HepG2 (cell line): ENCODE data around the gene CEACAM18. TPM values are rescaled to one million over a fixed set of nuclear protein-coding genes. Genes with fewer than 3 reads are reported as not detected.

Experiments used
- ATAC-seq: fragments of 200-7000 bp; cut with Tn5 transposase; 3 replicates; pipeline ENCODE4 v1.9.1; 2020; ENCODE audit warnings: mild to moderate bottlenecking, moderate library complexity
- BruUV-seq: library from RNA; stranded (reverse); fragments of 400-500 nt; replicated peaks from 2 replicates; lab custom pipeline; 2021; lab: Mats Ljungman, UMichigan
- CTCF ChIA-PET: fragments of 300-600 bp; formaldehyde crosslinking; extraction: SDS; loops from one replicate; lab custom pipeline; 2021; ENCODE audit warnings: low total read pairs, inconsistent platforms, low intra/inter-chr PET ratio; lab: Yijun Ruan, JAX
- POLR2A ChIA-PET: fragments of 350-600 bp; sonication (Branson Sonifier 250); formaldehyde crosslinking; loops from one replicate; lab custom pipeline; 2020; ENCODE audit warnings: antibody characterized with exemption, inconsistent platforms; lab: Yijun Ruan, JAX
- DNase-seq: peaks from one replicate; pipeline ENCODE4 v3.0.0-alpha.2; 2015; ENCODE audit warnings: low spot score
- FAIRE-seq: peaks from 3 replicates; lab custom pipeline; 2011; peaks lifted over from hg19 to GRCh38; lab: Jason Lieb, UNC
- H2AFZ ChIP-seq: one replicate; pipeline ENCODE4 v1.6.1; 2011; ENCODE audit warnings: low read length, inconsistent platforms
- H3K27ac ChIP-seq: fragments of 300-600 bp; 3 replicates; pipeline ENCODE4 v1.8.0; 2011; ENCODE audit warnings: mixed run types, mild to moderate bottlenecking, mixed read lengths, low read length, inconsistent platforms; ENCODE audit not compliant: insufficient read depth; ENCODE audit errors: extremely low read length
- H3K27me3 ChIP-seq, 2 experiments: fragments of 200-600 bp in 1 of 2; 2 replicates in 1 of 2; 3 replicates in 1 of 2; pipeline versions ENCODE4 v1.6.0 to v1.8.0; 2011; ENCODE audit warnings: low read length in 2 of 2, mild to moderate bottlenecking in 2 of 2, moderate library complexity in 2 of 2, inconsistent platforms in 1 of 2; ENCODE audit not compliant: insufficient read depth in 2 of 2, control insufficient read depth in 1 of 2
- H3K36me3 ChIP-seq, 2 experiments: fragments of 200-600 bp in 1 of 2; replicated peaks in 1 of 2; 2 replicates in 1 of 2; 3 replicates in 1 of 2; pipeline versions ENCODE4 v1.5.1 to v1.8.0; 2011; ENCODE audit warnings: low read length in 2 of 2, inconsistent platforms in 1 of 2; ENCODE audit not compliant: insufficient read depth in 2 of 2, control insufficient read depth in 1 of 2
- H3K4me1 ChIP-seq: 2 replicates; pipeline ENCODE4 v1.5.1; 2012; ENCODE audit warnings: low read length, inconsistent platforms; ENCODE audit not compliant: insufficient read depth
- H3K4me2 ChIP-seq: 2 replicates; pipeline ENCODE4 v1.6.0; 2011; ENCODE audit warnings: low read depth, low read length, inconsistent platforms
- H3K4me3 ChIP-seq, 3 experiments: fragments of 200-600 bp in 1 of 3; sonication (generic), shearing (Covaris generic) in 1 of 3; replicated peaks in 1 of 3; 2 replicates each; pipeline ENCODE4 v1.5.1; 2011 to 2016; ENCODE audit warnings: low read length in 3 of 3, inconsistent platforms in 2 of 3, low read depth in 2 of 3, mild to moderate bottlenecking in 2 of 3, control low read depth in 1 of 3, mixed read lengths in 1 of 3; ENCODE audit not compliant: insufficient read depth in 1 of 3
- H3K79me2 ChIP-seq: one replicate; pipeline ENCODE4 v1.6.1; 2011; ENCODE audit warnings: low read length, inconsistent platforms; ENCODE audit not compliant: insufficient read depth
- H3K9ac ChIP-seq: 2 replicates; pipeline ENCODE4 v1.6.0; 2011; ENCODE audit warnings: mild to moderate bottlenecking, low read depth, low read length, inconsistent platforms; ENCODE audit not compliant: insufficient read depth
- H3K9me3 ChIP-seq: 2 replicates; pipeline ENCODE4 v1.5.1; 2012; ENCODE audit warnings: mild to moderate bottlenecking, low read length
- H4K20me1 ChIP-seq: 2 replicates; pipeline ENCODE4 v1.6.0; 2011; ENCODE audit warnings: inconsistent platforms, mild to moderate bottlenecking, low read length, moderate library complexity; ENCODE audit not compliant: insufficient read depth
- ARNT2 ChIP-seq: sonication (generic); formaldehyde crosslinking; IDR thresholded peaks from 2 replicates; pipeline ENCODE4 v1.8.0; 2022; ENCODE audit warnings: mild to moderate bottlenecking, low read depth, missing genetic modification reagents, moderate library complexity
- CTCF ChIP-seq: sonication (generic); formaldehyde crosslinking; IDR thresholded peaks from 2 replicates; pipeline ENCODE4 v1.5.0; 2020; ENCODE audit warnings: mild to moderate bottlenecking, missing genetic modification reagents, moderate library complexity
- DZIP1 ChIP-seq: sonication (generic); formaldehyde crosslinking; IDR thresholded peaks from 2 replicates; pipeline ENCODE4 v1.5.0; 2020; ENCODE audit warnings: mild to moderate bottlenecking, missing genetic modification reagents
- MIER3 ChIP-seq: IDR thresholded peaks from 2 replicates; pipeline ENCODE4 v1.6.1; 2016; ENCODE audit warnings: missing compliant biosample characterization, borderline replicate concordance
- NFE2L2 ChIP-seq: fragments of 150-350 bp; IDR thresholded peaks from 2 replicates; pipeline ENCODE4 v1.6.1; 2014; ENCODE audit warnings: low read length
- RBM39 ChIP-seq: fragments of 200-400 bp; formaldehyde crosslinking; IDR thresholded peaks from one replicate; pipeline ENCODE4 v1.6.1; 2018; ENCODE audit warnings: antibody characterized with exemption, mild to moderate bottlenecking, low read depth, low read length; ENCODE audit not compliant: poor library complexity, severe bottlenecking
- RFX3 ChIP-seq: IDR thresholded peaks from 2 replicates; pipeline ENCODE4 v1.6.1; 2016; ENCODE audit warnings: missing biosample characterization, missing genetic modification reagents
- SMC3 ChIP-seq: IDR thresholded peaks from 2 replicates; pipeline ENCODE4 v1.6.1; 2011; ENCODE audit warnings: low read length, improper control_type of control experiment
- TARDBP ChIP-seq: sonication (generic); formaldehyde crosslinking; IDR thresholded peaks from 2 replicates; pipeline ENCODE4 v1.8.0; 2022; ENCODE audit warnings: mild to moderate bottlenecking, missing genetic modification reagents
- TBX3 ChIP-seq: fragments of 450-650 bp; IDR thresholded peaks from 2 replicates; pipeline ENCODE4 v1.6.1; 2017; ENCODE audit warnings: antibody characterized with exemption, mild to moderate bottlenecking, inconsistent platforms, borderline replicate concordance
- ZNF598 ChIP-seq: sonication (generic); formaldehyde crosslinking; IDR thresholded peaks from 2 replicates; pipeline ENCODE4 v1.5.1; 2020; ENCODE audit warnings: mild to moderate bottlenecking, missing genetic modification reagents, borderline replicate concordance
- ZNF619 ChIP-seq: sonication (generic); formaldehyde crosslinking; IDR thresholded peaks from 2 replicates; pipeline ENCODE4 v1.4.0; 2020; ENCODE audit warnings: mild to moderate bottlenecking, missing genetic modification reagents
- ZNF776 ChIP-seq: sonication (generic); formaldehyde crosslinking; IDR thresholded peaks from 2 replicates; pipeline ENCODE4 v1.4.0; 2020; ENCODE audit warnings: mild to moderate bottlenecking, missing genetic modification reagents
- WGBS: methylation state at CpG from one replicate; pipeline ENCODE4 v1.1.6; 2017; ENCODE audit warnings: low lambda C conversion rate; 5-methylcytosine and 5-hydroxymethylcytosine counted together
- in situ Hi-C: cut with HindIII; loops from 2 replicates; pipeline ENCODE4 v1.10.0; 2017; ENCODE audit warnings: low pct_unique_long_range_greater_than_20kb; ENCODE audit not compliant: extremely low pct_ligation_motif_present
- intact Hi-C: fragments of 100-400 bp; cut with micrococcal nuclease; formaldehyde crosslinking; loops from one replicate; pipeline ENCODE4 v1.10.0; 2022; ENCODE audit not compliant: unreplicated experiment
- polyA plus RNA-seq, 8 experiments: library from polyadenylated mRNA; depleted of rRNA in 3 of 8; stranded (reverse) in 7 of 8; unstranded in 1 of 8; fragments of >200 nt; fragmentation: Illumina TruSeq in 4 of 8; extraction: Trizol in 4 of 8; gene quantifications; 2 replicates each; pipeline versions ENCODE4 v1.2.1 to v1.2.3, GENCODE V29; 2011 to 2016; ENCODE audit warnings: low read depth in 4 of 8, missing spikeins in 1 of 8, mixed read lengths in 1 of 8; ENCODE audit not compliant: insufficient read depth in 1 of 8
- total RNA-seq, 5 experiments: library from RNA; depleted of rRNA; stranded (reverse); fragments of >200 nt; fragmentation: Illumina TruSeq; extraction: Trizol; gene quantifications; 2 replicates each; pipeline ENCODE4 v1.2.3, GENCODE V29; 2016; ENCODE audit warnings: low read depth in 1 of 5
- TF ChIP-seq, protein P1 (sequence below): sonication (generic); formaldehyde crosslinking; IDR thresholded peaks from 2 replicates; pipeline ENCODE4 v1.4.0; 2020; ENCODE audit warnings: missing genetic modification reagents, mild to moderate bottlenecking, borderline replicate concordance
- TF ChIP-seq, protein P2 (sequence below): sonication (generic); formaldehyde crosslinking; IDR thresholded peaks from 2 replicates; pipeline ENCODE4 v1.4.0; 2020; ENCODE audit warnings: missing genetic modification reagents, borderline replicate concordance

CEACAM18 gene
- total and polyA plus RNA-seq, 2 of the 13 experiments (the other 11 are each of a cell fraction or from before 2014, with no cell fraction given), result not detected

DNA sequence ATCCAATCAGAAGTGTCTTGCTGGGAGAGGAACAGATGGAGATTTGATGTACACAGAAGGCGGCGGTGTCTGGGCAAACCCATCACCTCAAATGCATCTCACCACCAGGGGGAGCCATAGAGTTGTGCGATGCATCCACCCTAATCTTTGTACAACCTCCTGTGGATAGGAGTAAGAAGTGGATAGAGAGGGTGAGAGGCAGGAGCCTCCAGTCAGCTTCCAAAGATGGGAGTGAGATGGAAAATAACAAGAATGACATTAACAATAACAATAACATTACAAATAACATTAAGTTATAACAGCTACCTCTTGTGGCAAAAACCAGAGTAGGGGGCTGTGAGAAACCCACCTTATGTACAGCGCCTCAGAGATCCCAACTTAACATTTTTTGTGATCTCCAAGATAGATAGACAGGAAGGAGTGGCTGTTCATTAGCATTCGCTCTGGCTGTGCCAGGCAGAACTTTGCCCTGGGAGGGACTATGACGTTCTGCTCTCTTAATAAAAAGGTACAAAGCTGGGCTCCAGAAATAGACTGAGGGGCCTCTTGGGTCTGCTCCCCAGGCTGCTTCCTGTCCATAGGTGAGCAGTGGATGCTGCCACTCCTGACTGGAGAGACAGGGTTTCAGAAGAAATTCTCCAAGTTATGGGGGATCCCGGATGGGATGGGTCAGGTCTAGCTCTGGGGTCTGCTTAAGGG is 5.2 kb upstream of the CEACAM18 start:
- CTCF ChIA-PET, result interaction anchor here (0.7 to 5.1 kb wide), 5 partner anchors 38 to 188 kb away, joined by 3 to 51 read pairs (median 11); no protein-coding TSS in a partner anchor
- Histone ChIP-seq H3K79me2 (no peaks in the 10 kb centered on the region), H4K20me1 (no peaks in the 10 kb centered on the region), H3K9ac (no peak overlapping the region), H3K27me3 (no peaks in the 10 kb centered on the region), H3K4me3 (no peak overlapping the region), H3K4me2 (no peak overlapping the region), H3K27ac (no peak overlapping the region), H3K9me3 (no peaks in the 10 kb centered on the region), H3K4me1 (peaks cover 29% of the 10 kb centered on the region), H2AFZ (no peak overlapping the region), H3K36me3 (no peaks in the 10 kb centered on the region)
- in situ Hi-C loops, result loop anchor here (10.0 kb wide), 1 partner anchor 182 kb away; no protein-coding TSS in a partner anchor
- WGBS, result 42% methylated on average over 7 of the region's 7 CpGs
- peak; percentile 56 for DNase-seq
- FAIRE-seq, result peak; percentile 64
- POLR2A ChIA-PET, result interaction anchor here (1.5 kb wide), 1 partner anchor 105 kb away, joined by 4 read pairs; no protein-coding TSS in a partner anchor
- BruUV-seq, result no TSS peak
- ATAC-seq, result peak; percentile 77
- intact Hi-C loops, result loop anchor here (1.0 to 10.0 kb wide), 3 partner anchors 42 to 762 kb away; no protein-coding TSS in a partner anchor
- TF ChIP-seq CTCF (CRISPR knock-in tag) (peak; percentile 82), TBX3 (no peak), ZNF619 (CRISPR knock-in tag) (no peak), DZIP1 (CRISPR knock-in tag) (no peak), ZNF776 (CRISPR knock-in tag) (no peak), NFE2L2 (no peak), ARNT2 (CRISPR knock-in tag) (no peak), MIER3 (CRISPR knock-in tag) (no peak), TARDBP (CRISPR knock-in tag) (no peak), ZNF598 (CRISPR knock-in tag) (no peak), SMC3 (peak; percentile 88), RFX3 (CRISPR knock-in tag) (no peak), RBM39 (no peak)
- TF ChIP-seq, protein P1, sequence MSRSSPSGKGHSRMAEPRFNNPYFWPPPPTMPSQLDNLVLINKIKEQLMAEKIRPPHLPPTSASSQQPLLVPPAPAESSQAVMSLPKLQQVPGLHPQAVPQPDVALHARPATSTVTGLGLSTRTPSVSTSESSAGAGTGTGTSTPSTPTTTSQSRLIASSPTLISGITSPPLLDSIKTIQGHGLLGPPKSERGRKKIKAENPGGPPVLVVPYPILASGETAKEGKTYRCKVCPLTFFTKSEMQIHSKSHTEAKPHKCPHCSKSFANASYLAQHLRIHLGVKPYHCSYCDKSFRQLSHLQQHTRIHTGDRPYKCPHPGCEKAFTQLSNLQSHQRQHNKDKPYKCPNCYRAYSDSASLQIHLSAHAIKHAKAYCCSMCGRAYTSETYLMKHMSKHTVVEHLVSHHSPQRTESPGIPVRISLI (CRISPR knock-in tag), result no peak
- TF ChIP-seq, protein P2, sequence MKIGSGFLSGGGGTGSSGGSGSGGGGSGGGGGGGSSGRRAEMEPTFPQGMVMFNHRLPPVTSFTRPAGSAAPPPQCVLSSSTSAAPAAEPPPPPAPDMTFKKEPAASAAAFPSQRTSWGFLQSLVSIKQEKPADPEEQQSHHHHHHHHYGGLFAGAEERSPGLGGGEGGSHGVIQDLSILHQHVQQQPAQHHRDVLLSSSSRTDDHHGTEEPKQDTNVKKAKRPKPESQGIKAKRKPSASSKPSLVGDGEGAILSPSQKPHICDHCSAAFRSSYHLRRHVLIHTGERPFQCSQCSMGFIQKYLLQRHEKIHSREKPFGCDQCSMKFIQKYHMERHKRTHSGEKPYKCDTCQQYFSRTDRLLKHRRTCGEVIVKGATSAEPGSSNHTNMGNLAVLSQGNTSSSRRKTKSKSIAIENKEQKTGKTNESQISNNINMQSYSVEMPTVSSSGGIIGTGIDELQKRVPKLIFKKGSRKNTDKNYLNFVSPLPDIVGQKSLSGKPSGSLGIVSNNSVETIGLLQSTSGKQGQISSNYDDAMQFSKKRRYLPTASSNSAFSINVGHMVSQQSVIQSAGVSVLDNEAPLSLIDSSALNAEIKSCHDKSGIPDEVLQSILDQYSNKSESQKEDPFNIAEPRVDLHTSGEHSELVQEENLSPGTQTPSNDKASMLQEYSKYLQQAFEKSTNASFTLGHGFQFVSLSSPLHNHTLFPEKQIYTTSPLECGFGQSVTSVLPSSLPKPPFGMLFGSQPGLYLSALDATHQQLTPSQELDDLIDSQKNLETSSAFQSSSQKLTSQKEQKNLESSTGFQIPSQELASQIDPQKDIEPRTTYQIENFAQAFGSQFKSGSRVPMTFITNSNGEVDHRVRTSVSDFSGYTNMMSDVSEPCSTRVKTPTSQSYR (CRISPR knock-in tag), result no peak
